HepG2 (cell line): Measurements from ENCODE around the gene SYT9. TPM values are rescaled to one million over a fixed set of nuclear protein-coding genes. Genes with fewer than 3 reads are reported as not detected.

ENCODE experiments used
- ATAC-seq: fragments of 200-7000 bp; cut with Tn5 transposase; 3 replicates; pipeline ENCODE4 v1.9.1; 2020; ENCODE audit warnings: mild to moderate bottlenecking, moderate library complexity
- BruUV-seq: library from RNA; stranded (reverse); fragments of 400-500 nt; replicated peaks from 2 replicates; lab custom pipeline; 2021; lab: Mats Ljungman, UMichigan
- CTCF ChIA-PET: fragments of 300-600 bp; formaldehyde crosslinking; extraction: SDS; loops from one replicate; lab custom pipeline; 2021; ENCODE audit warnings: low total read pairs, inconsistent platforms, low intra/inter-chr PET ratio; lab: Yijun Ruan, JAX
- POLR2A ChIA-PET: fragments of 350-600 bp; sonication (Branson Sonifier 250); formaldehyde crosslinking; loops from one replicate; lab custom pipeline; 2020; ENCODE audit warnings: antibody characterized with exemption, inconsistent platforms; lab: Yijun Ruan, JAX
- DNase-seq: peaks from one replicate; pipeline ENCODE4 v3.0.0-alpha.2; 2015; ENCODE audit warnings: low spot score
- FAIRE-seq: peaks from 3 replicates; lab custom pipeline; 2011; peaks lifted over from hg19 to GRCh38; lab: Jason Lieb, UNC
- H2AFZ ChIP-seq: one replicate; pipeline ENCODE4 v1.6.1; 2011; ENCODE audit warnings: low read length, inconsistent platforms
- H3K27ac ChIP-seq: fragments of 300-600 bp; 3 replicates; pipeline ENCODE4 v1.8.0; 2011; ENCODE audit warnings: mixed run types, mild to moderate bottlenecking, mixed read lengths, low read length, inconsistent platforms; ENCODE audit not compliant: insufficient read depth; ENCODE audit errors: extremely low read length
- H3K27me3 ChIP-seq, 2 experiments: fragments of 200-600 bp in 1 of 2; 2 replicates in 1 of 2; 3 replicates in 1 of 2; pipeline versions ENCODE4 v1.6.0 to v1.8.0; 2011; ENCODE audit warnings: low read length in 2 of 2, mild to moderate bottlenecking in 2 of 2, moderate library complexity in 2 of 2, inconsistent platforms in 1 of 2; ENCODE audit not compliant: insufficient read depth in 2 of 2, control insufficient read depth in 1 of 2
- H3K36me3 ChIP-seq, 2 experiments: fragments of 200-600 bp in 1 of 2; replicated peaks in 1 of 2; 2 replicates in 1 of 2; 3 replicates in 1 of 2; pipeline versions ENCODE4 v1.5.1 to v1.8.0; 2011; ENCODE audit warnings: low read length in 2 of 2, inconsistent platforms in 1 of 2; ENCODE audit not compliant: insufficient read depth in 2 of 2, control insufficient read depth in 1 of 2
- H3K4me1 ChIP-seq: 2 replicates; pipeline ENCODE4 v1.5.1; 2012; ENCODE audit warnings: low read length, inconsistent platforms; ENCODE audit not compliant: insufficient read depth
- H3K4me2 ChIP-seq: 2 replicates; pipeline ENCODE4 v1.6.0; 2011; ENCODE audit warnings: low read depth, low read length, inconsistent platforms
- H3K4me3 ChIP-seq, 3 experiments: fragments of 200-600 bp in 1 of 3; sonication (generic), shearing (Covaris generic) in 1 of 3; replicated peaks in 1 of 3; 2 replicates each; pipeline ENCODE4 v1.5.1; 2011 to 2016; ENCODE audit warnings: low read length in 3 of 3, inconsistent platforms in 2 of 3, low read depth in 2 of 3, mild to moderate bottlenecking in 2 of 3, control low read depth in 1 of 3, mixed read lengths in 1 of 3; ENCODE audit not compliant: insufficient read depth in 1 of 3
- H3K79me2 ChIP-seq: one replicate; pipeline ENCODE4 v1.6.1; 2011; ENCODE audit warnings: low read length, inconsistent platforms; ENCODE audit not compliant: insufficient read depth
- H3K9ac ChIP-seq: 2 replicates; pipeline ENCODE4 v1.6.0; 2011; ENCODE audit warnings: mild to moderate bottlenecking, low read depth, low read length, inconsistent platforms; ENCODE audit not compliant: insufficient read depth
- H3K9me3 ChIP-seq: 2 replicates; pipeline ENCODE4 v1.5.1; 2012; ENCODE audit warnings: mild to moderate bottlenecking, low read length
- H4K20me1 ChIP-seq: 2 replicates; pipeline ENCODE4 v1.6.0; 2011; ENCODE audit warnings: inconsistent platforms, mild to moderate bottlenecking, low read length, moderate library complexity; ENCODE audit not compliant: insufficient read depth
- E2F5 ChIP-seq: sonication (generic); formaldehyde crosslinking; conservative IDR thresholded peaks from 2 replicates; pipeline ENCODE4 v1.4.0; 2020; ENCODE audit warnings: missing genetic modification reagents
- HOXA5 ChIP-seq: sonication (generic); formaldehyde crosslinking; IDR thresholded peaks from 2 replicates; pipeline ENCODE4 v1.4.0; 2020; ENCODE audit warnings: missing genetic modification reagents
- MAF1 ChIP-seq: sonication (generic); formaldehyde crosslinking; IDR thresholded peaks from 2 replicates; pipeline ENCODE4 v1.5.0; 2020; ENCODE audit warnings: missing genetic modification reagents, borderline replicate concordance
- MTA1 ChIP-seq: sonication (generic); formaldehyde crosslinking; IDR thresholded peaks from 2 replicates; pipeline ENCODE4 v1.4.0; 2020; ENCODE audit warnings: missing genetic modification reagents, mild to moderate bottlenecking, borderline replicate concordance
- NBN ChIP-seq: fragments of 450-650 bp; conservative IDR thresholded peaks from 2 replicates; pipeline ENCODE4 v1.6.1; 2017
- TCF7 ChIP-seq: sonication (generic); IDR thresholded peaks from 2 replicates; pipeline ENCODE4 v1.6.1; 2016; ENCODE audit warnings: antibody characterized with exemption, low read depth
- TCF7L2 ChIP-seq: IDR thresholded peaks from 2 replicates; pipeline ENCODE4 v1.6.1; 2011; ENCODE audit warnings: mild to moderate bottlenecking, low read depth, low read length, moderate library complexity
- TIGD3 ChIP-seq: sonication (generic); formaldehyde crosslinking; IDR thresholded peaks from 2 replicates; pipeline ENCODE4 v1.5.1; 2020; ENCODE audit warnings: mild to moderate bottlenecking, missing genetic modification reagents, borderline replicate concordance
- ZBTB37 ChIP-seq: sonication (generic); formaldehyde crosslinking; IDR thresholded peaks from 2 replicates; pipeline ENCODE4 v1.4.0; 2020; ENCODE audit warnings: mild to moderate bottlenecking, missing genetic modification reagents
- ZFP90 ChIP-seq: sonication (generic); formaldehyde crosslinking; IDR thresholded peaks from 2 replicates; pipeline ENCODE4 v1.8.0; 2022; ENCODE audit warnings: missing genetic modification reagents, mild to moderate bottlenecking, inconsistent platforms, borderline replicate concordance
- ZFYVE20 ChIP-seq: sonication (generic); formaldehyde crosslinking; IDR thresholded peaks from 2 replicates; pipeline ENCODE4 v1.8.0; 2023; ENCODE audit warnings: low read depth, mild to moderate bottlenecking, moderate library complexity, missing genetic modification reagents, borderline replicate concordance
- ZNF224 ChIP-seq: sonication (generic); formaldehyde crosslinking; IDR thresholded peaks from 2 replicates; pipeline ENCODE4 v1.5.0; 2020; ENCODE audit warnings: mild to moderate bottlenecking, missing genetic modification reagents
- ZNF646 ChIP-seq: sonication (generic); formaldehyde crosslinking; IDR thresholded peaks from 2 replicates; pipeline ENCODE4 v1.9.0; 2021; ENCODE audit warnings: mild to moderate bottlenecking, missing genetic modification reagents
- ZNF703 ChIP-seq: sonication (generic); formaldehyde crosslinking; IDR thresholded peaks from 2 replicates; pipeline ENCODE4 v1.5.1; 2020; ENCODE audit warnings: missing genetic modification reagents, mild to moderate bottlenecking, moderate library complexity, borderline replicate concordance
- WGBS: methylation state at CpG from one replicate; pipeline ENCODE4 v1.1.6; 2017; ENCODE audit warnings: low lambda C conversion rate; 5-methylcytosine and 5-hydroxymethylcytosine counted together
- in situ Hi-C: cut with HindIII; loops from 2 replicates; pipeline ENCODE4 v1.10.0; 2017; ENCODE audit warnings: low pct_unique_long_range_greater_than_20kb; ENCODE audit not compliant: extremely low pct_ligation_motif_present
- intact Hi-C: fragments of 100-400 bp; cut with micrococcal nuclease; formaldehyde crosslinking; loops from one replicate; pipeline ENCODE4 v1.10.0; 2022; ENCODE audit not compliant: unreplicated experiment
- polyA plus RNA-seq, 8 experiments: library from polyadenylated mRNA; depleted of rRNA in 3 of 8; stranded (reverse) in 7 of 8; unstranded in 1 of 8; fragments of >200 nt; fragmentation: Illumina TruSeq in 4 of 8; extraction: Trizol in 4 of 8; gene quantifications; 2 replicates each; pipeline versions ENCODE4 v1.2.1 to v1.2.3, GENCODE V29; 2011 to 2016; ENCODE audit warnings: low read depth in 4 of 8, missing spikeins in 1 of 8, mixed read lengths in 1 of 8; ENCODE audit not compliant: insufficient read depth in 1 of 8
- total RNA-seq, 5 experiments: library from RNA; depleted of rRNA; stranded (reverse); fragments of >200 nt; fragmentation: Illumina TruSeq; extraction: Trizol; gene quantifications; 2 replicates each; pipeline ENCODE4 v1.2.3, GENCODE V29; 2016; ENCODE audit warnings: low read depth in 1 of 5

SYT9 gene
- total and polyA plus RNA-seq, 2 of the 13 experiments (the other 11 are each of a cell fraction or from before 2014, with no cell fraction given) = not detected

- TF ChIP-seq TIGD3 (CRISPR knock-in tag) (no peak), HOXA5 (no peak), NBN (no peak), ZBTB37 (CRISPR knock-in tag) (no peak), MTA1 (no peak), MAF1 (CRISPR knock-in tag) (no peak), ZFP90 (CRISPR knock-in tag) (no peak), TCF7L2 (no peak), E2F5 (CRISPR knock-in tag) (no peak), ZFYVE20 (CRISPR knock-in tag) (no peak), ZNF646 (CRISPR knock-in tag) (no peak), TCF7 (no peak), ZNF224 (CRISPR knock-in tag) (no peak), ZNF703 (CRISPR knock-in tag) (no peak)
- in situ Hi-C loops = no loop called here
These were observed 124.7 kb downstream of the SYT9 start for GRCh38 chr11:7376386-7376785.

More at GRCh38 chr11:7376386-7376785, 124.7 kb downstream of the SYT9 start:
- FAIRE-seq (no peak), ATAC-seq (no peak), DNase-seq (no peak)
- Histone ChIP-seq H3K36me3 (no peaks in the 10 kb centered on the region), H3K9ac (no peak overlapping the region), H3K9me3 (no peaks in the 10 kb centered on the region), H3K27ac (no peak overlapping the region), H3K4me3 (no peak overlapping the region), H3K4me2 (no peak overlapping the region), H3K4me1 (no peaks in the 10 kb centered on the region), H3K79me2 (no peaks in the 10 kb centered on the region), H2AFZ (no peak overlapping the region), H3K27me3 (no peaks in the 10 kb centered on the region), H4K20me1 (no peaks in the 10 kb centered on the region)
- CTCF ChIA-PET = no interaction called here
- 0% methylated on average over 1 of the region's 1 CpG for WGBS
- BruUV-seq = no TSS peak
- intact Hi-C loops = no loop called here
- POLR2A ChIA-PET = no interaction called here
